K562 (cell line): ENCODE measurements around the gene RBM4B. TPM values are rescaled to one million over a fixed set of nuclear protein-coding genes. Genes with fewer than 3 reads are reported as not detected.

Experiments
- ATAC-seq: fragments of 200-7000 bp; cut with Tn5 transposase; 3 replicates; pipeline ENCODE4 v1.9.1; 2020; ENCODE audit warnings: moderate library complexity
- BruUV-seq: library from RNA; stranded (reverse); fragments of 400-500 nt; replicated peaks from 2 replicates; lab custom pipeline; 2021; lab: Mats Ljungman, UMichigan
- CTCF ChIA-PET: fragments of 300-600 bp; formaldehyde crosslinking; extraction: SDS; loops from one replicate; lab custom pipeline; 2021; ENCODE audit warnings: low intra/inter-chr PET ratio; lab: Yijun Ruan, JAX
- POLR2A ChIA-PET: fragments of 300-600, 350-650 bp; sonication (Branson Sonifier 250); formaldehyde crosslinking; extraction: SDS; loops from one replicate; lab custom pipeline; 2021; ENCODE audit warnings: antibody characterized with exemption, inconsistent platforms; lab: Yijun Ruan, JAX
- DNase-seq, 4 experiments: peaks; one replicate each; pipeline versions ENCODE4 v3.0.0 to v3.0.0-alpha.2; 2011 to 2018; ENCODE audit warnings: low spot score in 3 of 4, mixed read lengths in 3 of 4; ENCODE audit errors: extremely low read depth in 1 of 4
- FAIRE-seq: peaks from 2 replicates; lab custom pipeline; 2011; peaks lifted over from hg19 to GRCh38; lab: Jason Lieb, UNC
- H2AFZ ChIP-seq: 2 replicates; pipeline ENCODE4 v1.6.0; 2011; ENCODE audit warnings: low read depth, low read length, control low read depth, inconsistent platforms
- H3K27ac ChIP-seq: fragments of 200-600 bp; 3 replicates; pipeline ENCODE4 v1.8.0; 2011; ENCODE audit warnings: low read depth, mild to moderate bottlenecking, control low read depth, inconsistent platforms, low read length, moderate library complexity, mixed read lengths; ENCODE audit errors: extremely low read depth
- H3K27me3 ChIP-seq, 2 experiments: fragments of 300-600 bp in 1 of 2; 2 replicates in 1 of 2; 3 replicates in 1 of 2; pipeline versions ENCODE4 v1.6.0 to v1.8.0; 2011; ENCODE audit warnings: inconsistent platforms in 2 of 2, low read length in 2 of 2, mild to moderate bottlenecking in 1 of 2, mixed read lengths in 1 of 2, moderate library complexity in 1 of 2; ENCODE audit not compliant: control insufficient read depth in 2 of 2, insufficient read depth in 2 of 2
- H3K36me3 ChIP-seq: fragments of 300-600 bp; 3 replicates; pipeline ENCODE4 v1.8.0; 2011; ENCODE audit warnings: mild to moderate bottlenecking, low read length, inconsistent platforms; ENCODE audit not compliant: control insufficient read depth, insufficient read depth
- H3K4me1 ChIP-seq, 2 experiments: fragments of 200-600 bp in 1 of 2; replicated peaks in 1 of 2; 2 replicates in 1 of 2; 3 replicates in 1 of 2; pipeline versions ENCODE4 v1.5.1 to v1.8.0; 2011; ENCODE audit warnings: inconsistent platforms in 2 of 2, low read length in 2 of 2, mild to moderate bottlenecking in 1 of 2, mixed read lengths in 1 of 2, moderate library complexity in 1 of 2; ENCODE audit not compliant: control insufficient read depth in 2 of 2, insufficient read depth in 2 of 2
- H3K4me2 ChIP-seq: 2 replicates; pipeline ENCODE4 v1.6.1; 2011; ENCODE audit warnings: low read length, control low read depth, inconsistent platforms, mixed read lengths; ENCODE audit not compliant: insufficient read depth
- H3K4me3 ChIP-seq: fragments of 200-600 bp; sonication (generic), shearing (Covaris generic); 2 replicates; pipeline ENCODE4 v1.5.1; 2016; ENCODE audit warnings: control low read depth, inconsistent platforms
- H3K79me2 ChIP-seq: fragments of 200-600 bp; 3 replicates; pipeline ENCODE4 v1.8.0; 2011; ENCODE audit warnings: low read length, inconsistent platforms; ENCODE audit not compliant: control insufficient read depth, insufficient read depth
- H3K9ac ChIP-seq, 2 experiments: 2 replicates each; pipeline versions ENCODE4 v1.6.0 to v1.6.1; 2011; ENCODE audit warnings: low read depth in 2 of 2, low read length in 2 of 2, control low read depth in 1 of 2, inconsistent platforms in 1 of 2, mild to moderate bottlenecking in 1 of 2, mixed read lengths in 1 of 2; ENCODE audit not compliant: insufficient read depth in 1 of 2
- H3K9me1 ChIP-seq: one replicate; pipeline ENCODE4 v1.6.0; 2011; ENCODE audit warnings: inconsistent platforms, mild to moderate bottlenecking, low read length, moderate library complexity; ENCODE audit not compliant: control insufficient read depth, insufficient read depth
- H3K9me3 ChIP-seq: replicated peaks from 2 replicates; pipeline ENCODE4 v1.5.1; 2011; ENCODE audit warnings: low read depth, low read length, inconsistent platforms; ENCODE audit not compliant: control insufficient read depth, insufficient read depth
- H4K20me1 ChIP-seq: replicated peaks from 2 replicates; pipeline ENCODE4 v1.6.1; 2011; ENCODE audit warnings: low read length, inconsistent platforms, mixed read lengths; ENCODE audit not compliant: control insufficient read depth, insufficient read depth
- CHD7 ChIP-seq: fragments of 200-600 bp; sonication (generic); IDR thresholded peaks from one replicate; pipeline ENCODE4 v1.6.1; 2012; ENCODE audit warnings: mild to moderate bottlenecking, low read depth, low read length, inconsistent platforms
- HNRNPUL1 ChIP-seq: fragments of 200-400 bp; formaldehyde crosslinking; IDR thresholded peaks from 2 replicates; pipeline ENCODE4 v1.6.1; 2017; ENCODE audit warnings: low read length
- POLR2G ChIP-seq: fragments of 200-400 bp; formaldehyde crosslinking; IDR thresholded peaks from 2 replicates; pipeline ENCODE4 v1.6.1; 2017; ENCODE audit warnings: low read depth, mild to moderate bottlenecking, antibody characterized with exemption, low read length, moderate library complexity
- TAF9B ChIP-seq: fragments of 450-650 bp; IDR thresholded peaks from 2 replicates; pipeline ENCODE4 v1.6.1; 2018; ENCODE audit warnings: mild to moderate bottlenecking; ENCODE audit not compliant: partially characterized antibody
- TRIM25 ChIP-seq: fragments of 450-650 bp; IDR thresholded peaks from 2 replicates; pipeline ENCODE4 v1.7.0; 2016; ENCODE audit warnings: borderline replicate concordance
- ZFP91 ChIP-seq: sonication (generic); formaldehyde crosslinking; IDR thresholded peaks from 2 replicates; pipeline ENCODE4 v1.8.0; 2022; ENCODE audit warnings: mild to moderate bottlenecking, missing genetic modification reagents
- ZNF507 ChIP-seq: conservative IDR thresholded peaks from 2 replicates; pipeline ENCODE4 v1.6.1; 2017; ENCODE audit warnings: missing genetic modification characterization, missing compliant biosample characterization
- WGBS: fragments of 100-300 bp; shearing (Covaris generic); methylation state at CpG from one replicate; pipeline ENCODE4 v1.1.6; 2016; ENCODE audit warnings: low coverage, mixed read lengths; ENCODE audit not compliant: insufficient coverage; ENCODE audit errors: missing lambda C conversion rate; 5-methylcytosine and 5-hydroxymethylcytosine counted together
- in situ Hi-C: fragments of 300-500 bp; cut with MboI; formaldehyde crosslinking; loops from 4 replicates; pipeline ENCODE4 v1.15.0; 2018; ENCODE audit warnings: inconsistent platforms, mixed read lengths
- intact Hi-C: fragments of 100-400 bp; cut with micrococcal nuclease; formaldehyde crosslinking; loops from 2 replicates; pipeline ENCODE4 v1.14.2; 2022
- polyA plus RNA-seq, 8 experiments: library from polyadenylated mRNA; depleted of rRNA in 4 of 8; stranded (reverse) in 5 of 8; unstranded in 3 of 8; fragments of >200 nt; fragmentation: Nextera tagmentation in 2 of 8; fragmentation: Illumina TruSeq in 1 of 8; extraction: Ambion mirVana in 2 of 8; extraction: Trizol in 1 of 8; gene quantifications; 2 replicates each; pipeline versions ENCODE4 v1.2.1 to v1.2.3, GENCODE V29; 2011 to 2014; ENCODE audit warnings: inconsistent platforms in 1 of 8, missing spikeins in 1 of 8
- total RNA-seq, 7 experiments: library from RNA; depleted of rRNA in 6 of 7; stranded (reverse); fragments of >200 nt in 6 of 7; fragmentation: Illumina TruSeq in 2 of 7; extraction: Trizol in 2 of 7; gene quantifications; 2 replicates each; pipeline versions ENCODE4 v1.2.1 to v1.2.3, GENCODE V29; 2011 to 2021; ENCODE audit warnings: low replicate concordance in 1 of 7

RBM4B gene
- total and polyA plus RNA-seq, 9 of the 15 experiments (the other 6 are each of a cell fraction or from before 2014, with no cell fraction given) = 14.6 to 39.9 (median 23.3) TPM

GRCh38 chr11:66717925-66718319 is 40.2 kb upstream of the RBM4B start:
- Histone ChIP-seq H3K27me3 (no peaks in the 10 kb centered on the region), H3K9me1 (no peaks in the 10 kb centered on the region), H4K20me1 (no peaks in the 10 kb centered on the region), H3K79me2 (no peaks in the 10 kb centered on the region), H3K27ac (no peak overlapping the region), H3K9me3 (no peaks in the 10 kb centered on the region), H3K36me3 (peaks cover 57% of the 10 kb centered on the region; the same call in 2 of the 3 replicates), H2AFZ (no peak overlapping the region), H3K4me3 (no peak overlapping the region), H3K9ac (no peak overlapping the region; a peak in 2 of 4 replicates), H3K4me2 (no peak overlapping the region), H3K4me1 (peaks cover 0 to 23% of the 10 kb centered on the region in 2 experiments; a peak in 2 of 5 replicates)
- ChIA-PET CTCF (no interaction called here), POLR2A (no interaction called here)
- in situ Hi-C loops (no loop called here), intact Hi-C loops (no loop called here)
- DNase-seq (no peak), ATAC-seq (no peak), FAIRE-seq (no peak)
- WGBS = 80% methylated on average over 14 of the region's 14 CpGs
- BruUV-seq = no TSS peak
- TF ChIP-seq HNRNPUL1 (no peak), TAF9B (no peak), POLR2G (no peak), ZFP91 (CRISPR knock-in tag) (no peak), ZNF507 (tag) (no peak), TRIM25 (no peak), CHD7 (no peak)
